Mammary epithelial cell (primary cell): Measurements from ENCODE around the gene C9.

ENCODE experiments used
- CTCF ChIP-seq, 2 donors: IDR thresholded peaks in 1 of 2; conservative IDR thresholded peaks in 1 of 2; 2 replicates each; pipeline ENCODE4 v1.5.1; 2011 to 2012; ENCODE audit warnings: inconsistent platforms in 2 of 2, low read length in 2 of 2, mild to moderate bottlenecking in 2 of 2, control low read depth in 1 of 2, low read depth in 1 of 2; ENCODE audit not compliant: insufficient read depth in 1 of 2; ENCODE audit errors: extremely low read depth in 1 of 2
- EZH2 ChIP-seq: IDR thresholded peaks from 2 replicates; pipeline ENCODE4 v1.6.1; 2012; ENCODE audit warnings: low read length, inconsistent platforms, borderline replicate concordance

GRCh38 chr5:39360471-39361111 is 3.7 kb downstream of the C9 start:
- TF ChIP-seq CTCF (conservative IDR thresholded peaks at IDR 0.05 in 1 of 2, IDR thresholded peaks at IDR 0.05 in 1 of 2; ENCODE audit: extremely low read depth in 1 of 2, insufficient read depth in 1 of 2, low read depth in 1 of 2, low read length in 2 of 2), result no peak
- no peak for TF ChIP-seq EZH2
